NB4 (cell line): Measurements from ENCODE around the gene CPXM2.

Source experiments
- CTCF ChIP-seq: IDR thresholded peaks from one replicate; pipeline ENCODE4 v1.5.1; 2012; ENCODE audit warnings: low read depth, low read length
- MAX ChIP-seq: IDR thresholded peaks from 2 replicates; pipeline ENCODE4 v1.6.1; 2011; ENCODE audit warnings: low read depth, low read length
- POLR2A ChIP-seq: IDR thresholded peaks from 2 replicates; pipeline ENCODE4 v1.6.1; 2011; ENCODE audit warnings: mild to moderate bottlenecking; ENCODE audit not compliant: insufficient read length; ENCODE audit errors: extremely low read depth

- TF ChIP-seq POLR2A (no peak), CTCF (no peak), MAX (no peak)
These were observed 12.8 kb downstream of the CPXM2 start for GRCh38 chr10:123878666-123879303.
